Stimulated activated CD8-positive, alpha-beta memory T cell treated with anti-CD3 and anti-CD28 coated beads, Interleukin-4, amount 100 ng/mL, for 24 hours (primary cell): ENCODE data around the gene ABCA1.
"Not testable (repeated sequence)": the region's sequence is repeated elsewhere in the genome, so short reads cannot be mapped to it uniquely, and the experiment has no call there.

Experiments used
- DNase-seq: peaks from one replicate; pipeline ENCODE4 v3.0.0-alpha.2; 2020; ENCODE audit warnings: low read depth

Gene ABCA1

GRCh38 chr9:104944356-104944755, 16.4 kb upstream of the ABCA1 start:
- no peak for DNase-seq

- DNase-seq = no peak
These were observed 13.6 kb upstream of the ABCA1 start for GRCh38 chr9:104941597-104941996.

GRCh38 chr9:104936291-104936690, 8.3 kb upstream of the ABCA1 start:
- no peak for DNase-seq

- DNase-seq = not testable (repeated sequence)
These were observed 7.5 kb upstream of the ABCA1 start for GRCh38 chr9:104935501-104935810.

- no peak for DNase-seq
These were observed 6.9 kb upstream of the ABCA1 start for GRCh38 chr9:104934691-104935500.

- DNase-seq = not testable (repeated sequence)
These were observed 5.1 kb upstream of the ABCA1 start for GRCh38 chr9:104933091-104933490.

- no peak for DNase-seq
These were observed 3.3 kb upstream of the ABCA1 start for GRCh38 chr9:104931256-104931655.

- no peak for DNase-seq
These were observed 591 bp downstream of the ABCA1 start for GRCh38 chr9:104927216-104927911.

- DNase-seq = no peak
These were observed 4.2 kb downstream of the ABCA1 start for GRCh38 chr9:104923740-104924139.

- no peak for DNase-seq
These were observed 4.7 kb downstream of the ABCA1 start for GRCh38 chr9:104923289-104923688.

GRCh38 chr9:104922748-104923147, 5.2 kb downstream of the ABCA1 start:
- DNase-seq = not testable (repeated sequence)

GRCh38 chr9:104921067-104921741, 6.8 kb downstream of the ABCA1 start:
- DNase-seq = no peak

- no peak for DNase-seq
These were observed 12.2 kb downstream of the ABCA1 start for GRCh38 chr9:104915753-104916152.

- DNase-seq = no peak
These were observed 12.9 kb downstream of the ABCA1 start for GRCh38 chr9:104915049-104915448.

GRCh38 chr9:104914466-104914865, 13.5 kb downstream of the ABCA1 start:
- no peak for DNase-seq

GRCh38 chr9:104912606-104913005, 15.3 kb downstream of the ABCA1 start:
- no peak for DNase-seq

GRCh38 chr9:104911032-104911607, 16.8 kb downstream of the ABCA1 start:
- no peak for DNase-seq

GRCh38 chr9:104907278-104907951, 20.5 kb downstream of the ABCA1 start:
- no peak for DNase-seq

- no peak for DNase-seq
These were observed 21.3 kb downstream of the ABCA1 start for GRCh38 chr9:104906441-104907277.

GRCh38 chr9:104905931-104906330, 22.0 kb downstream of the ABCA1 start:
- DNase-seq = no peak
